ENCODE measurements around the gene BPGM.

BPGM gene

GRCh38 chr7:134726581-134726980, 79.9 kb downstream of the BPGM start:
- Histone ChIP-seq H3K4me3 (ENCODE audit: low read length in 2 of 2) (no peak overlapping the region), H3K4me1 (ENCODE audit: control insufficient read depth in 2 of 2, insufficient read depth in 2 of 2, low read length in 2 of 2) (no peaks in the 10 kb centered on the region), H3K27me3 (ENCODE audit: control insufficient read depth in 2 of 2, insufficient read depth in 2 of 2, low read length in 2 of 2) (no peaks in the 10 kb centered on the region), H3K9ac (ENCODE audit: low read depth in 1 of 2, low read length in 2 of 2) (no peak overlapping the region), H3K36me3 (ENCODE audit: control insufficient read depth in 2 of 2, insufficient read depth in 2 of 2, low read length in 2 of 2) (no peaks in the 10 kb centered on the region), H3K27ac (ENCODE audit: low read depth in 2 of 2, low read length in 2 of 2) (no peak overlapping the region), H3K9me3 (ENCODE audit: control insufficient read depth in 2 of 2, low read length in 2 of 2) (no peaks in the 10 kb centered on the region)

GRCh38 chr7:134727711-134728110, 81.1 kb downstream of the BPGM start:
- Histone ChIP-seq H3K27me3 (ENCODE audit: control insufficient read depth in 2 of 2, insufficient read depth in 2 of 2, low read length in 2 of 2) (no peaks in the 10 kb centered on the region), H3K9ac (ENCODE audit: low read depth in 1 of 2, low read length in 2 of 2) (no peak overlapping the region), H3K27ac (ENCODE audit: low read depth in 2 of 2, low read length in 2 of 2) (no peak overlapping the region), H3K4me1 (ENCODE audit: control insufficient read depth in 2 of 2, insufficient read depth in 2 of 2, low read length in 2 of 2) (no peaks in the 10 kb centered on the region), H3K4me3 (ENCODE audit: low read length in 2 of 2) (no peak overlapping the region), H3K36me3 (ENCODE audit: control insufficient read depth in 2 of 2, insufficient read depth in 2 of 2, low read length in 2 of 2) (no peaks in the 10 kb centered on the region), H3K9me3 (ENCODE audit: control insufficient read depth in 2 of 2, low read length in 2 of 2) (no peaks in the 10 kb centered on the region)
